ENCODE results near the gene PRSS53.

The PRSS53 gene

DNA sequence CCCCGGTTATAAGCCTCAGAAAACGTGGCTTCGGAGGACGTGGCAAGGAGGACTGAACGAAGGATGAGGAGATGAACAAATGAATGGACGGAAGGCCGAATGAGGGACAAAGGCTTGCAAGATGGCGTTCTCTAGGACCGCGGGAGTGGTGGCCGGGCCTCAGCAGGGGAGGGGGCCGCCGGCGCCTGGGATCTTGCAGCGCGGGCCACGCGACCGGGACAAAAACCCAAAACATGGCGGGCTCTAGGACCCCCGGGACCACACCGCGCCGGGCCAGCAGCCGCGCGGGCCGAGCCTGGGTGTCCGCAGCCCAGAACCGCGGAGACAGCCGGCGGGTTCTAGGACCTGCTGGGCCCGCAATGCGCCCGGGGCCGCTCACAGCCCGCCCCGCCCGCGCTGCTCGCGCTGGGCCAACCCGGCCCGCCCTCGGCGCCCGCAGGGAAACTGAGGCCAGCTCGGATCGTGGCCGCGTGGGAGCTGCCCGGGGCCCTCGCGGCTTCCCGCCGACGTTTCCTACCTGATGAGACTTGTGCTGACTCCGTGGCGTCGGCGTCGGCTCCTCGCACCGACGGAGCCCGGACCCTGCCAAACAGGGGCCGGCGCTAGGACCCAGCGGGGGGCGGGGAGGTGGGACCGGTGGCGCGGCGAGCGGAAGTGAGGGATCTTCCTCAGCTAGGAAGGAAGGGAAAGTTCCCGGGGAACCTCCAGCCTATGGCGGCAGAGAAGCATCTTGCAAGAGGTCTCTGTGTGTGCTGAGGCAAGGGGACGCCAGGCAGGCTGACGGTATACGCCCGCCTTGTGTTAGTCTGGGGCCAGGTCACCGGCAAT is 15.4 kb downstream of the PRSS53 start:
- no peak for TF ChIP-seq EZH2phosphoT487 (IDR thresholded peaks at IDR 0.05; ENCODE audit: borderline replicate concordance)
- TF ChIP-seq, protein P1, sequence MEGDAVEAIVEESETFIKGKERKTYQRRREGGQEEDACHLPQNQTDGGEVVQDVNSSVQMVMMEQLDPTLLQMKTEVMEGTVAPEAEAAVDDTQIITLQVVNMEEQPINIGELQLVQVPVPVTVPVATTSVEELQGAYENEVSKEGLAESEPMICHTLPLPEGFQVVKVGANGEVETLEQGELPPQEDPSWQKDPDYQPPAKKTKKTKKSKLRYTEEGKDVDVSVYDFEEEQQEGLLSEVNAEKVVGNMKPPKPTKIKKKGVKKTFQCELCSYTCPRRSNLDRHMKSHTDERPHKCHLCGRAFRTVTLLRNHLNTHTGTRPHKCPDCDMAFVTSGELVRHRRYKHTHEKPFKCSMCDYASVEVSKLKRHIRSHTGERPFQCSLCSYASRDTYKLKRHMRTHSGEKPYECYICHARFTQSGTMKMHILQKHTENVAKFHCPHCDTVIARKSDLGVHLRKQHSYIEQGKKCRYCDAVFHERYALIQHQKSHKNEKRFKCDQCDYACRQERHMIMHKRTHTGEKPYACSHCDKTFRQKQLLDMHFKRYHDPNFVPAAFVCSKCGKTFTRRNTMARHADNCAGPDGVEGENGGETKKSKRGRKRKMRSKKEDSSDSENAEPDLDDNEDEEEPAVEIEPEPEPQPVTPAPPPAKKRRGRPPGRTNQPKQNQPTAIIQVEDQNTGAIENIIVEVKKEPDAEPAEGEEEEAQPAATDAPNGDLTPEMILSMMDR (conservative IDR thresholded peaks at IDR 0.05; ENCODE audit: low read length): no peak
- Histone ChIP-seq H3K4me2 (ENCODE audit: low read depth, low read length, poor library complexity, severe bottlenecking) (peak overlapping the region; percentile 97), H3K79me2 (ENCODE audit: insufficient read depth, low read length) (peaks cover 70% of the 10 kb centered on the region), H3K9ac (ENCODE audit: low read depth, low read length, poor library complexity, severe bottlenecking) (peak overlapping the region; percentile 94), H3K9me2 (replicated peaks; ENCODE audit: low read depth, low read length) (no peaks in the 10 kb centered on the region), H3K27me3 (ENCODE audit: insufficient read depth, low read length, poor library complexity, severe bottlenecking) (no peaks in the 10 kb centered on the region), H3K4me3 (ENCODE audit: low read length, poor library complexity, severe bottlenecking) (peak overlapping the region; percentile 96), H3K4me1 (ENCODE audit: insufficient read depth, low read length, poor library complexity, severe bottlenecking) (peaks cover 27% of the 10 kb centered on the region), H4K20me1 (ENCODE audit: insufficient read depth, low read length, poor library complexity, severe bottlenecking) (peaks cover 36% of the 10 kb centered on the region), H3F3A (ENCODE audit: low read depth) (peaks cover 3% of the 10 kb centered on the region), H3K36me3 (ENCODE audit: insufficient read depth, low read length) (peaks cover 14% of the 10 kb centered on the region; the same call in 1 of the 2 replicates), H2AFZ (ENCODE audit: low read length) (peak overlapping the region; percentile 85), H3K9me3 (ENCODE audit: insufficient read depth, low read depth, low read length) (no peaks in the 10 kb centered on the region)

GRCh38 chr16:31072540-31073141 is 16.1 kb downstream of the PRSS53 start:
- Histone ChIP-seq H2AFZ (ENCODE audit: low read length) (peak overlapping the region; percentile 85), H3K79me2 (ENCODE audit: insufficient read depth, low read length) (peaks cover 68% of the 10 kb centered on the region), H4K20me1 (ENCODE audit: insufficient read depth, low read length, poor library complexity, severe bottlenecking) (peaks cover 36% of the 10 kb centered on the region)

DNA sequence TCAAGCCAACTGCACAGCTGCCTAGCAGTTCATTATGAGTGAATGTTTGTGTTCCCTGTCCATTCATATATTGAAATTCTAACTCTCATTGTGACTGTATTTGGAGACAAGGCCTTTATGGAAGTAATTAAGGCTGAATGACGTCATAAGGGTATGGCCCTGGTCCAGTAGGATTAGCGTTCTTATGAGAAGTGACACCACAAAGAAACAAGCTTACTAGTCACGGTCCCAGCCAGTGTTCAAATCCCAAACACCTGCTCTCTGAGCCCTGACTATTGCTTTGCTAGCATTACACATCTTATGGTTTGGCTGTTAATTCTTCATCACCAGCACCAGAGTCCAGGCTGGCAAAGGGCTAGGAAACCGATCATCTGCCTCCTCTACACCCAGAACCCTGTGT is 16.9 kb downstream of the PRSS53 start:
- Histone ChIP-seq H4K20me1 (ENCODE audit: insufficient read depth, low read length, poor library complexity, severe bottlenecking) (peaks cover 35% of the 10 kb centered on the region), H3K9me3 (ENCODE audit: insufficient read depth, low read depth, low read length) (no peaks in the 10 kb centered on the region), H2AFZ (ENCODE audit: low read length) (no peak overlapping the region), H3K9me2 (replicated peaks; ENCODE audit: low read depth, low read length) (no peaks in the 10 kb centered on the region), H3F3A (ENCODE audit: low read depth) (peaks cover 3% of the 10 kb centered on the region), H3K27me3 (ENCODE audit: insufficient read depth, low read length, poor library complexity, severe bottlenecking) (no peaks in the 10 kb centered on the region), H3K36me3 (ENCODE audit: insufficient read depth, low read length) (peaks cover 2% of the 10 kb centered on the region; the same call in 1 of the 2 replicates), H3K79me2 (ENCODE audit: insufficient read depth, low read length) (peaks cover 67% of the 10 kb centered on the region), H3K9ac (ENCODE audit: low read depth, low read length, poor library complexity, severe bottlenecking) (peak overlapping the region; percentile 94), H3K4me3 (ENCODE audit: low read length, poor library complexity, severe bottlenecking) (peak overlapping the region; percentile 96), H3K4me2 (ENCODE audit: low read depth, low read length, poor library complexity, severe bottlenecking) (peak overlapping the region; percentile 97), H3K4me1 (ENCODE audit: insufficient read depth, low read length, poor library complexity, severe bottlenecking) (peaks cover 27% of the 10 kb centered on the region)
- TF ChIP-seq EZH2phosphoT487 (IDR thresholded peaks at IDR 0.05; ENCODE audit: borderline replicate concordance): no peak
- TF ChIP-seq, protein P1 (conservative IDR thresholded peaks at IDR 0.05; ENCODE audit: low read length): no peak

More at GRCh38 chr16:31072540-31073141, 16.1 kb downstream of the PRSS53 start:
- peak overlapping the region; percentile 96 for H3K4me3 ChIP-seq (ENCODE audit: low read length, poor library complexity, severe bottlenecking)
- H3K36me3 ChIP-seq (ENCODE audit: insufficient read depth, low read length): peaks cover 10% of the 10 kb centered on the region; the same call in 1 of the 2 replicates
- peaks cover 3% of the 10 kb centered on the region for H3F3A ChIP-seq (ENCODE audit: low read depth)
- peak overlapping the region; percentile 94 for H3K9ac ChIP-seq (ENCODE audit: low read depth, low read length, poor library complexity, severe bottlenecking)
- H3K4me2 ChIP-seq (ENCODE audit: low read depth, low read length, poor library complexity, severe bottlenecking): peak overlapping the region; percentile 97
- peaks cover 27% of the 10 kb centered on the region for H3K4me1 ChIP-seq (ENCODE audit: insufficient read depth, low read length, poor library complexity, severe bottlenecking)
- TF ChIP-seq, protein P1 (conservative IDR thresholded peaks at IDR 0.05; ENCODE audit: low read length): no peak
- no peak for TF ChIP-seq EZH2phosphoT487 (IDR thresholded peaks at IDR 0.05; ENCODE audit: borderline replicate concordance)
- H3K9me2 ChIP-seq (replicated peaks; ENCODE audit: low read depth, low read length): no peaks in the 10 kb centered on the region
- H3K27me3 ChIP-seq (ENCODE audit: insufficient read depth, low read length, poor library complexity, severe bottlenecking): no peaks in the 10 kb centered on the region
- no peaks in the 10 kb centered on the region for H3K9me3 ChIP-seq (ENCODE audit: insufficient read depth, low read depth, low read length)

Data from Loucy (cell line).